Stimulated activated CD8-positive, alpha-beta memory T cell treated with anti-CD3 and anti-CD28 coated beads, Interleukin-15, amount 100 ng/mL, for 24 hours (primary cell): ENCODE results near the gene ANO2.

ENCODE experiments used
- DNase-seq: peaks from one replicate; pipeline ENCODE4 v3.0.0-alpha.2; 2020; ENCODE audit warnings: low read depth

ANO2 gene

GRCh38 chr12:5916785-5917290 is 28.2 kb downstream of the ANO2 start:
- DNase-seq: no peak

GRCh38 chr12:5915511-5915910 is 29.5 kb downstream of the ANO2 start:
- no peak for DNase-seq

GRCh38 chr12:5914387-5915149 is 30.5 kb downstream of the ANO2 start:
- no peak for DNase-seq

GRCh38 chr12:5913387-5913786 is 31.7 kb downstream of the ANO2 start:
- no peak for DNase-seq

- DNase-seq: no peak
These were observed 32.4 kb downstream of the ANO2 start for GRCh38 chr12:5912437-5913334.

- no peak for DNase-seq
These were observed 33.0 kb downstream of the ANO2 start for GRCh38 chr12:5912011-5912410.

- DNase-seq: no peak
These were observed 34.1 kb downstream of the ANO2 start for GRCh38 chr12:5910790-5911548.

- no peak for DNase-seq
These were observed 35.5 kb downstream of the ANO2 start for GRCh38 chr12:5909560-5909959.

- no peak for DNase-seq
These were observed 36.8 kb downstream of the ANO2 start for GRCh38 chr12:5908251-5908650.

- DNase-seq: no peak
These were observed 37.3 kb downstream of the ANO2 start for GRCh38 chr12:5907807-5908206.

- DNase-seq: no peak
These were observed 39.3 kb downstream of the ANO2 start for GRCh38 chr12:5905757-5906156.

- no peak for DNase-seq
These were observed 40.1 kb downstream of the ANO2 start for GRCh38 chr12:5904969-5905368.

- DNase-seq: no peak
These were observed 40.6 kb downstream of the ANO2 start for GRCh38 chr12:5904441-5904840.

GRCh38 chr12:5902736-5903135 is 42.3 kb downstream of the ANO2 start:
- DNase-seq: no peak

- DNase-seq: no peak
These were observed 43.6 kb downstream of the ANO2 start for GRCh38 chr12:5901416-5901815.

GRCh38 chr12:5900533-5901205 is 44.4 kb downstream of the ANO2 start:
- no peak for DNase-seq

- DNase-seq: no peak
These were observed 45.0 kb downstream of the ANO2 start for GRCh38 chr12:5900076-5900475.

- no peak for DNase-seq
These were observed 45.4 kb downstream of the ANO2 start for GRCh38 chr12:5899675-5900074.

GRCh38 chr12:5898874-5899273 is 46.2 kb downstream of the ANO2 start:
- no peak for DNase-seq

GRCh38 chr12:5889381-5890047 is 55.5 kb downstream of the ANO2 start:
- no peak for DNase-seq

- no peak for DNase-seq
These were observed 56.2 kb downstream of the ANO2 start for GRCh38 chr12:5888816-5889315.
